GM23248 (cell line): Measurements from ENCODE around the gene CHCHD3.

ENCODE experiments used
- EZH2 ChIP-seq: fragments of 200-600 bp; sonication (generic); IDR thresholded peaks from 2 replicates; pipeline ENCODE4 v1.6.1; 2018; ENCODE audit warnings: antibody characterized with exemption, mild to moderate bottlenecking; ENCODE audit not compliant: insufficient read depth, poor library complexity, severe bottlenecking
- EZH2phosphoT487 ChIP-seq: fragments of 200-600 bp; sonication (generic); IDR thresholded peaks from 2 replicates; pipeline ENCODE4 v1.6.1; 2018; ENCODE audit warnings: antibody characterized with exemption, moderate library complexity, mild to moderate bottlenecking, low read depth; ENCODE audit not compliant: insufficient read depth

GRCh38 chr7:133020496-133020895 is 61.4 kb downstream of the CHCHD3 start:
- no peak for TF ChIP-seq EZH2
- no peak for TF ChIP-seq EZH2phosphoT487
